Progenitor cell of endocrine pancreas (in vitro differentiated cells): ENCODE data around the gene AMZ1. TPM values are rescaled to one million over a fixed set of nuclear protein-coding genes. Genes with fewer than 3 reads are reported as not detected.
A peak's percentile ranks its signal among the peaks of the same experiment; 100 is the strongest.

Experiments used
- DNase-seq: peaks from one replicate; pipeline ENCODE4 v3.0.0; 2021; ENCODE audit warnings: low spot score; ENCODE audit not compliant: unreplicated experiment
- H3K27ac Mint-ChIP-seq: 2 replicates; pipeline ENCODE4 v1.8.0; 2021; ENCODE audit warnings: mild to moderate bottlenecking, moderate library complexity, mixed read lengths
- H3K27me3 Mint-ChIP-seq: 2 replicates; pipeline ENCODE4 v1.8.0; 2021; ENCODE audit warnings: mixed read lengths
- H3K36me3 Mint-ChIP-seq: 2 replicates; pipeline ENCODE4 v1.8.0; 2022; ENCODE audit warnings: mixed read lengths; ENCODE audit not compliant: insufficient read depth
- H3K4me1 Mint-ChIP-seq: 2 replicates; pipeline ENCODE4 v1.8.0; 2021; ENCODE audit warnings: low read depth, mixed read lengths
- H3K4me3 Mint-ChIP-seq: 2 replicates; pipeline ENCODE4 v1.8.0; 2021; ENCODE audit warnings: low read depth, mild to moderate bottlenecking, moderate library complexity, mixed read lengths
- H3K9me3 Mint-ChIP-seq: 2 replicates; pipeline ENCODE4 v1.8.0; 2021; ENCODE audit warnings: low read depth, mixed read lengths
- total RNA-seq: library from RNA; stranded (reverse); gene quantifications from 2 replicates; pipeline ENCODE4 v1.2.1, GENCODE V29; 2021
- TF ChIP-seq, protein P1 (sequence below): fragments of 200-600 bp; sonication (generic); IDR thresholded peaks from one replicate; pipeline ENCODE4 v1.5.0; 2021; ENCODE audit warnings: antibody characterized with exemption, mild to moderate bottlenecking; ENCODE audit not compliant: unreplicated experiment

The AMZ1 gene
- total RNA-seq, 1 donor from 2014 or later: 0.19 TPM

DNA sequence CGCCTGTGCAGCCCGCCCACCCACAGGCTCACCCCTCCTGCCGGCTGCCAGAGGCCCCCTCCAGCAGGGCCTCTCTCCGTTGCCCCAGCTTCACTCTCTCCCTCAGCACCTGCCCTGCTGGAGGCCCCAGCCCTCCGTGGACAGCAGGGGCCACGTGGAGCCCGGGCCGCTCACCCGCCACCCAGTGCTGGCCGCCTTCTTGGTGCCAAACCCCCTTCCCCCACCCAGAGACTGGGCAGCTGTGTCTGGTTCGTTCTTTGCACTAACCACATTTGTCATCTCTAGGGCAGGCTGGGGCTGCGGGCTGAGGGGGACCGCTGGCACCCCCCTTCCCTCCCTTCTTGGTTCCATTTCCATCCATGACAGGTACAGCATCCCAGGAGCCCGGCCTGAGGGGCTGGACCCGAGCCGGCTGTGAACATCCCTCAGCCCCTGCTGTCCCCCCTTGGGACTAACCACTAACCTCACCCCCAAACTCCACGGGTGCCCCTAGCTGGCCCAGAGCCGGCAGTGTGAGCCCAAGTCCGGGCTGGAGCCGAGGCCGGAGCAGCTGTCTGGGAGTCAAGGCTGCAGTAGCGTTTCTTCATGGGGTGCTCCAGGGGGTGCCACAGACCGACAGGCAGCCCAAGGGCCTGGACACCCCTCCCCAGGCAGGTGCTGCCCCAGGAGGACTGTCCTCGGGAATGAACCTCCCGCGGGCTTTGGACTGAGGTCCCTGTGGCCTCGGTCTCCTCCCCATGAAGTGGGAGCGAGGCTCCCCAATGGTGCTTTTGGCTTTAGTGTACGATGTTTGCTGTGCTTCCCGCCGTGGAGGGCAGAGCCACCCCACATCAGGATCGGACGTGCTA is 25.5 kb upstream of the AMZ1 start:
- Mint-ChIP-seq H3K27ac (no peak overlapping the region), H3K9me3 (no peaks in the 10 kb centered on the region), H3K36me3 (peaks cover 1% of the 10 kb centered on the region), H3K4me3 (no peak overlapping the region), H3K4me1 (no peaks in the 10 kb centered on the region), H3K27me3 (peaks cover 8% of the 10 kb centered on the region)
- TF ChIP-seq, protein P1, sequence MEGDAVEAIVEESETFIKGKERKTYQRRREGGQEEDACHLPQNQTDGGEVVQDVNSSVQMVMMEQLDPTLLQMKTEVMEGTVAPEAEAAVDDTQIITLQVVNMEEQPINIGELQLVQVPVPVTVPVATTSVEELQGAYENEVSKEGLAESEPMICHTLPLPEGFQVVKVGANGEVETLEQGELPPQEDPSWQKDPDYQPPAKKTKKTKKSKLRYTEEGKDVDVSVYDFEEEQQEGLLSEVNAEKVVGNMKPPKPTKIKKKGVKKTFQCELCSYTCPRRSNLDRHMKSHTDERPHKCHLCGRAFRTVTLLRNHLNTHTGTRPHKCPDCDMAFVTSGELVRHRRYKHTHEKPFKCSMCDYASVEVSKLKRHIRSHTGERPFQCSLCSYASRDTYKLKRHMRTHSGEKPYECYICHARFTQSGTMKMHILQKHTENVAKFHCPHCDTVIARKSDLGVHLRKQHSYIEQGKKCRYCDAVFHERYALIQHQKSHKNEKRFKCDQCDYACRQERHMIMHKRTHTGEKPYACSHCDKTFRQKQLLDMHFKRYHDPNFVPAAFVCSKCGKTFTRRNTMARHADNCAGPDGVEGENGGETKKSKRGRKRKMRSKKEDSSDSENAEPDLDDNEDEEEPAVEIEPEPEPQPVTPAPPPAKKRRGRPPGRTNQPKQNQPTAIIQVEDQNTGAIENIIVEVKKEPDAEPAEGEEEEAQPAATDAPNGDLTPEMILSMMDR: no peak
- no peak for DNase-seq

DNA sequence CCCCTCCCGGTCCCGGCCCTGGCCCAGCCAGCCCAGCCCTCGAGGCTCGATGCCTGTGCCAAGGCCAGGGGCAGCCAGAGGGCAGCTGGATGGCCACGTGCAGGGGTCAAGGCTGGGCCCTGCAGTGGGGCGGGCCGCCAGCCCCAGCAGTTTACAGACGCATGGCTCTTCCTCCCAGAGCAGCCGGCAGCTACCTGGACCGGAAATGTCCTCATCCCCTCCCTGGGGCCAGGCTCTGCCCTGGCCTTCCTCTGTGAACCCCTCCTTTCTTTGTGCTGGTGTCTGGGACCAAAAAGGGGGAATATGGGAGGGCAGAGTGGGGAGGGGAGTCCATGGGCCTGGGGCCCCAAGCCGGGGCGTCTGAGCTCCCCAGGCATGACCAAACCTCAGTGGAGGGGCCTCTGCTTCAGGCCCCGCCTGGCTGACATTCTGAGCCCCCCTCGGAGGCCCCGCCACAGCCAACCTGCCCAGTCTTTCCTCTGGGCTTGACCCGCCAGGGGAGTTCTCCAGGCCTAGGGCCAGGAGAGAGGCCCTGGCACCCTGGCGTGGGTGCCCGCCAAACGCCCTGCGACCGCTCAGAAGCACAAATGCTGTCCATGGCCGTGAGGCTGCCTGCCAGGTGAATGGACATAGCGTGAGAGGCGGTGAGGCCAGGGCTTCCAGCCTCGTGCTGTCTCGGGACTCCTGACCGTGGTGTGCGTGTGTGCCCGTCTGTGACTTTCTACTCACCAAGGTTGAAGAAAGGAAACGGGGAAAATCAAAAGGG is 24.7 kb upstream of the AMZ1 start:
- Mint-ChIP-seq H3K27me3 (peaks cover 16% of the 10 kb centered on the region), H3K27ac (peak overlapping the region; percentile 19), H3K36me3 (peaks cover 1% of the 10 kb centered on the region), H3K4me1 (no peaks in the 10 kb centered on the region), H3K4me3 (no peak overlapping the region), H3K9me3 (no peaks in the 10 kb centered on the region)
- TF ChIP-seq, protein P1: no peak
- DNase-seq: no peak

DNA sequence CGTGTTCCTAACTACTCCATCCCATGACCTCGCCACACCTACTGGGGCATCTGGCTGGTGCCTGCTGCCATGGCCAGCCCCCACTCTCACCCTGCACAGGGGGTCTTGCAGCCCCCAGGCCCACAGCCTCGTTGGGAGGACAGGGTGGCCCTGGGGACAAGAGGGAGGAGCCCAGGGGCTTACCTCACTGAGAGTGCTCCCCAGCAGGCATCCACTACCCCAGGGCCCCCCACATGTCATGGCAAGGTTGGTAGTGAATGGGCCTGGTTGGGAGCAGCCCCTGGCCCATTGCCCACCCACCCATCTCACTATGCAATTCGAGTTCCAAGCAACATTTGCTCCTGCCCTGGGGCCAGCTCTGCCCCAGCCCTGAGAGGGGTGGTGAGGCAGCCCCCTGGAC is 24.0 kb upstream of the AMZ1 start:
- no peak overlapping the region for H3K4me3 Mint-ChIP-seq
- no peaks in the 10 kb centered on the region for H3K4me1 Mint-ChIP-seq
- TF ChIP-seq, protein P1: no peak
- H3K9me3 Mint-ChIP-seq: no peaks in the 10 kb centered on the region
- DNase-seq: no peak
- peaks cover 1% of the 10 kb centered on the region for H3K36me3 Mint-ChIP-seq
- peak overlapping the region; percentile 19 for H3K27ac Mint-ChIP-seq
- peaks cover 17% of the 10 kb centered on the region for H3K27me3 Mint-ChIP-seq

DNA sequence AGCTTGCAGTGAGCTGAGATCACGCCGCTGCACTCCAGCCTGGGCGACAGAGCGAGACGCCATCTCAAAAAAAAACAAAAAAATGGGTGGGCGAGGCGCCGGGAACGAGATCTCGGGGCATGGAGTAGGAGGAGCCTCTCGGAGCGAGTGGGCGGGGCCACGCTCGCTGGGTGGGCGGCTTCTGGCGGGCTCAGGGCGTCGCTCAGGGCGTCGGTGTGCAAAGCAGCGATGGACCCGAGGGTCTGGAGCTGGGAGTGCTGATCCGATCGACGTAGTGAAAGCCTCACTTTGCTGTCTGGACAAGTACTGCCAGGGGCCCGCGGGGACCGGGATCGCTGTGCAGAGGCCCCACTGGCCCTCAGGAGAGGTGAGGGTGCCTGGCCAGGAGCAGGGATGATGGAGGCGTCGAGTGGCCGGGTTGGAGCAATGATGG is 22.6 kb upstream of the AMZ1 start:
- H3K36me3 Mint-ChIP-seq: peaks cover 1% of the 10 kb centered on the region
- no peaks in the 10 kb centered on the region for H3K4me1 Mint-ChIP-seq
- TF ChIP-seq, protein P1: no peak
- no peak overlapping the region for H3K4me3 Mint-ChIP-seq
- no peak for DNase-seq
- H3K27ac Mint-ChIP-seq: no peak overlapping the region
- no peaks in the 10 kb centered on the region for H3K9me3 Mint-ChIP-seq
- peaks cover 24% of the 10 kb centered on the region for H3K27me3 Mint-ChIP-seq

DNA sequence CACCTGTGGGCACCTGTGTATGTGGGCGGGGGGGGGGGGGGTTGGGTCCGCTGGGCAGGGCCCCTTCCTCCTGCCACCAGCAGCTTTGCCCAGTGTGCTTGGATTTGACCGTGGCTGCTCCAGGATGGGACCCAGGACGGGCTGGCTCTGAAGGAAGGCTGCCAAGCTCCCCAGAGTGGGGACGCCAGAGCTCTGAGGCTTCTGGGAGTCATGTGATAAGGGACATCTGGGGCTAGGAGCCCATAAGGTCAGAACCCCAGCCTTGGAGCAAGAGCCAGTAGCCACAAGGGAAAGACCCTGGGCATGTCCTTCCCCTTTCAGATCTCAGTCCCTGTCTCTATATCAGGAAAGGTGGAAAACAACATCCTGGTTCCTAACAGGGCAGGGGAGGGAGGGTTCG is 21.8 kb upstream of the AMZ1 start:
- H3K36me3 Mint-ChIP-seq: peaks cover 1% of the 10 kb centered on the region
- H3K9me3 Mint-ChIP-seq: no peaks in the 10 kb centered on the region
- no peak overlapping the region for H3K27ac Mint-ChIP-seq
- TF ChIP-seq, protein P1: no peak
- H3K27me3 Mint-ChIP-seq: peaks cover 30% of the 10 kb centered on the region
- H3K4me1 Mint-ChIP-seq: no peaks in the 10 kb centered on the region
- no peak overlapping the region for H3K4me3 Mint-ChIP-seq
- no peak for DNase-seq
